HL-60/S4 (cell line): ENCODE data around the gene SLC9C1.
"Not testable (repeated sequence)": the region's sequence is repeated elsewhere in the genome, so short reads cannot be mapped to it uniquely, and the experiment has no call there.

ENCODE experiments used
- in situ Hi-C: fragments of 300-500 bp; cut with MboI; formaldehyde crosslinking; loops from 2 replicates; pipeline ENCODE4 v1.14.3; 2022; ENCODE audit warnings: low sequenced_read_pairs

The SLC9C1 gene

DNA sequence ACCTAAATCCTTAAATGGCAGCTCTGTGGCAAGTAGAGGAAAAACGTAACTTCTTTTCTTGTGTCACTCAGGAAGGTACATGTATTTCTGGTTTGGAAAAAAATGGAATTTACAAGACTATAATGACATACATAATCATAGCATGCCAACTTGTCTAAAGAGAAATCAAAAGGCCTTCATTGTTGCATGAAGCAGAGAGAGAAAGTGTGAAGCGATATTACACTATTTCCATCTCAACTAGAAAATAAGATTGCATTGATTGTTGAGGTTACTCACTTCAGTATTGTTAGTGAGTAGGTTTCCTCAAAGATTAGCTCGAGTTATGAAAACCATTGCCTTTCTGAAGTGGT, 93.7 kb downstream of the SLC9C1 start:
- in situ Hi-C loops, result no loop called here

DNA sequence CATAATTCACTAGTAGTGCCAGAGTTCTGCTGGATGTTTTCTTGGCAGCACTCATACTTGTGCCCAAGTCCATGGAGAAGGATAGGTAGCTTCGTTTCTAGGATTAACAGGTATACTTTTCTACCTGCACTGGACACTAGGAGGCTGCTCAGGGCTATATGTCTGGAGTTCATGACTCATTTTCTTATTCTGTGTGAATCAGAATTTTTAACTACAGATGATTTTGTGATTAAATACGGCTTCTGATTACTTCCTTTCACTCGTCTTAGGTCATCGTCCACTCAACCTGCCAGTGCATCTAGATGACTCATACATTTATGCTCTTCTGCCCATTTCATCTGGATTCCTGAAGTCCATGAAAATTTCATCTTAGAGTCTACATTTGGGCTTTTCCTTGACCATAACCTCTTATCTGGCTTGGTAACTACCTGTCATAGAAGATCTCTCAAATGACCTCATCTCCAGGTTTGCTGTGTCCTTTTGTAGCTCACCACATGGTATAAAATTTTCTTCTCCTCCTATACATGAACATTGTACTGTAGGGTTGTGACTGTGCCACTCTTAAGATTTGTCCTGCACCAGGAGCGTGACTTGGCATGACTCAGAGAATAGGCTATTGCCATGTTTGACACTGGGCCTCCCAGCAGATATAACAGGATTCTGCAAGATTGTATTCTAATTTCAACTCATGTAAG, 94.2 kb downstream of the SLC9C1 start:
- in situ Hi-C loops, result no loop called here

DNA sequence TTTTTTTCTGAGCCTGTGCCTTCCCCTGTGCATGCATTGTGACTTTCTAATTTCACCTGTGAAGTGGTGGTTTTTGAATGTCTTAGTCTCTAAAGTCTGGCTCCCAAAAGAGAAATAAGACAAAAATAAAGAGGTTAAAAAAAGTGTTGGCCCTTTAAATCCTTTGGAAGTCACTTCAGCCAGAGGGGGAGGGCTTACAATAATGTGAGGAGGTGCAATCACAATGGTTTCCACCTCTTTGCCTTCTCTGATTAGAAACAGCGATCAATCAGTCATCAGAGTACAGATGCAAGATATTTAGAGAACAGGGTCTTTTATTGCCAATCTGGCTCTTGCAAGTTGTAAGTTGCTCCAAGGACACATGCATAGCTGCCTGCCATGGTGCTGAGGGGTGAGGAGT, 96.9 kb downstream of the SLC9C1 start:
- in situ Hi-C loops, result no loop called here

DNA sequence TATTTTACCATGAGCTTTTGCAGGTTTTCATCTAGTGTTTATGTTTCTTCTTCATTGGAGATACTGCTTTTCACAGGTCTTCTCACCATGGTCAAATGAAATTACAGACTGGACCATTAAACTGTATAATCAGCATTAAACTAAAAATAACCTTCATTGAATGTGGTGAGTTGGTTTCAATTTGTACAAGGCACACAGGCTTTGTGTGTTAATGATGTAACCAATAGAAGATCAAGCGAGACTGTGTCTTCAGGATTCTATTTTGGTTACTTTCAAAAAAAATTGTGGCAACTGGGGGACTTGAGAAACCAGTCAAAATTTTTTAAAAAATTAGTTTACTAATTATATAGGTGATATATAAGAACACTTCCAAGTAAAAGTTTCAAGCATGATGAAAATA, 106.7 kb downstream of the SLC9C1 start:
- in situ Hi-C loops, result no loop called here

DNA sequence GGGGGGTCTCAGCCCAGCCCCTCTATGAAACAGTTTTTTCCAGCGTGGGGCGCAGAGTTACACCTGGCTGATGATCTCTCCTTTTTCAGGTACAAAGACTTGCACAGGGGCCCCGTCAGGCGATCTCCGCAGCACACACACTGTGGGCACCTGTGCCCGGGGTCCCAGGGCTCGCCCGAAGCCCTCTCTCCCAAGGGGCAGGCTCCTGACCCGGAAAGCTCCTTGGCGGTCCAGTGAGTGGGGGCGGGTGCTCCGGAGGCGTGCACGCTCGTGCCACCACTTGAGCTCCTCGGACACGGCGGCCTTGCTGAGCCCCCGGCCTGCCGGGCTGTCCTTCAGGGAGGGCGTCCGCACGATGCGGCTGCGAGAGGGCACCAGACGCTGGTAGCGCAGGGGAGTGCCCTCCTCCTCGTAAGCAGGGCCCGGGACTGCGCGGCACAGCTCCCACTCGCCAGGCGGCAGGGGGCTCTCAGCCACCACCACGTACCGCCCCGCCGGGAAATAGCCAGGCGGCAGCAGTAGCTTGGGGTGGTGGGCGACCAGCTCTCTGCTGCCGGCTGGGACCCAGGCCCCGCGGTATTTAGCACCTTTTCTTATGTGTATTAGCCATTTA, 108.5 kb downstream of the SLC9C1 start:
- in situ Hi-C loops, result not testable (repeated sequence)

DNA sequence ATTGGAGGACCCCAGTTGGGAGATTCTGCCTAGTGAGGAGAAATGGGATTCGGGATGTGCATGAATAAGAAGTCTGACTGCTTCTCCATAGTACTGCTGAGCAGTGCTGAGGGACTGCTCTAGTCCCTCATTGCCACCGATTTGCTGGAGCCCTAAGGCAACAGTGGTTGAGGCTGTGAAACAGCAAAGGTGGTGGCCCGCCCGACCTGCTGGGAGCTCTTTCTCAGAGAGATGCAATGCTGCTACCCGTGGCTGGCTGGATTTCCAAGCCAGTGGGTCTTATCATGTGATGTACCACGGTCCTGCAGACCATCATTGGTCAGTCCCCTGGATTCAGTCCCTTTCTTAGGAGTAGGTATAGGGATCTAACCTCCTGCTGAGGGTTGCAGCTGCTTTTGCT, 118.4 kb downstream of the SLC9C1 start:
- in situ Hi-C loops, result no loop called here

DNA sequence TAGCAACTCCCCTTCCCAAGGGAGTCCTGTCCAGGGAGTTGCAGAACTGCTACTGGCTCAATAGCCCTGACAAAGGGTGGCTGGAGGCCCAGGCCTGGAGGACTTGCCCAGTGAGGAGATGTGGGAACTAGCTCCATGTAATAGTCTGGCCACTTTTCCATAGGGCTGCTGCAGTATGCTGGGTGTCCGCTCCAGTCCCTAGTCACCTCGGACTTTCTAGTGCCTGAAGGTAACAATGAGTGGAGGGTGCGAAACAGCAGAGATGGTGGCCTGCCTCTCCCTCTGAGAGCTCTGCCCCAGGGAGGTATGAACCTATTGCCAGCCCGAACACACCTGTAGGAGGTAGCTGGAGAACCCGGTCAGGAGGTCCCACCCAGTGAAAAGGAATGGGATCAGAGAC, 119.0 kb downstream of the SLC9C1 start:
- in situ Hi-C loops, result no loop called here

DNA sequence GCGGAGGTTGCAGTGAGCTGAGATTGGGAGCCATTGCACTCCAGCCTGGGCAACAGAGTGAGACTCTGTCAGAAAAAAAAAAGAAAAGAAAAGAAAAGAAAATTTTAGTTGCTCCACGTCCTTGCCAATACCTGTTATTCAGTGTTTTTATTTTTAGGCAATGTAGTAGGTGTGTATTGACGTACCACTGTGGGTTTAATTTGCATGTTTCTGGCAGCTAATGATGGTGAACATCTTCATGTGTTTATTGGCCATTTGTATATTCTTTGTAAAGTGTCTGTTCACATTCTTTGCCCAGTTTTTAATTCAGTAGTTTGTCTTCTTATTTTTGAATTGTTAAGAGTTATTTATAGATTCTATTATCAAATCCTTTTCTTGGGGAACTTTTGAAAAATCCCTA, 122.9 kb downstream of the SLC9C1 start:
- in situ Hi-C loops, result no loop called here

DNA sequence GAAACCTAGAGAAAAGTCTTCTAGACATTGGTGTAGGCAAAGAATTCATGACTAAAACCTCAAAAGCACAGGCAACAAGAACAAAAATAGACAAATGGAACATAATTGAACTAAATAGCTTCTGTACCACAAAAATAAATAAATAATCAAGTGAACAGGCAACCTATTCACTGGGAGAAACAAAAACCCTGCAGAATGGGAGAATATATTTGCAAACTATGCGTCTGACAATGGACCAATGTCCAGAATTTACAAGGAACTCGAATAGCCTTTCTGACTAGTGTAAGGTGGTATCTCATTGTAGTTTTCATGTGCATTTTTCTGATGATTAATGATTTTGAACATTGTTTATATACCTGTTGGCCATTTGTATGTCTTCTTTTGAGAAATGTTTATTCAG, 124.0 kb downstream of the SLC9C1 start:
- in situ Hi-C loops, result no loop called here

DNA sequence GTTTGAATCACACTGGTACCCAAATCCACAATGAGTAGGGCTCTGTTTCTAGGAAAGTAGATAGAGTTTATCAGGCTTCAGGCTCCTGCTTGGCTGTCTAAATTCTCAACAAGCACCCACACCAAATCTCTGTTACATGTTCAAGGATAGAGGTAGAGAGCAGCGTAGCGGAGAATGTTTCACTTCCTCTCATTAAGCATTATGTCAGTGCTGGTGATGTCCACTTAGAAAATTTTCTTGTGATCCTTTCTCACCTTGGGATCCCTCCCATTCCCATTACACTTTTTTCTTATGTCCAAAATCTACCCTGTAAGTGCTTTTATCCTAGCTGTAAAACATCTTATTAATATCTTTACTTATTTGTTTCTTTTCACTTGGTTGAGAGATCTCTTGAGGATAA, 126.3 kb downstream of the SLC9C1 start:
- in situ Hi-C loops, result no loop called here

DNA sequence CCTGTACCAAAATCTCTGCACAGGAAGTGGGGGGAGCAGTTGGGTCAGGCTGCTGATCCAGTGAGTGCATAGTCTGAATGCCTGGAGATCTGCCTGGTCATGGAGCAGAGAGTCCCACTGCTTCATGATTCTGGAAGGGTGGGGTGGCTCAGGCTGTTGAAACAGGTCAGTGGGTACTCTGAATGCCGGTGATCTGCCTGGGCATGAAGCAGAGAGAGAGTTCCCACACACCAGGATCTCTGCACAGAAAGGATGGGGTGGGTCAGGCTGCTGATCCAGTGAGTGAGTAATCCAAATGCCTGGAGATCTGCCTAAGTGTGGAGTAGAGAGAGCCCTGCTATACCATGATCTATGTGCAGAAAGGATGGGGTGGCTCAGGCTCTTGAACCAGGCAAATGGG, 144.9 kb downstream of the SLC9C1 start:
- in situ Hi-C loops, result no loop called here

DNA sequence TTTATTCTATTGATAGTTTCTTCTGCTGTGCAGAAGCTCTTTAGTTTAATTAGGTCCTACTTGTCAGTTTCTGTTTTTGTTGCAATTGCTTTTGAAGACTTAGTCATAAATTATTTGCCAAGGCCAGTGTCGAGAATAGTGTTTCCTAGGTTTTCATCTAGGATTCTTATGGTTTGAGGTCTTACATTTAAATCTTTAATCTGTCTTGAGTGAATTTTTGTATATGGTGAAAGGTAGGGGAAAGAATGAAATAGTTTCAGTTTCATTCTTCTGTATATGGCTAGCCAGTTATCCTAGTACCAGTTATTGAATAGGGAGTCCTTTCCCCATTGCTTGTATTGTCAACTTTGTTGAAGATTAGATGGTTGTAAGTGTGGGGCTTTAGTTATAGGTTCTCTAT, 150.3 kb downstream of the SLC9C1 start:
- in situ Hi-C loops, result no loop called here

DNA sequence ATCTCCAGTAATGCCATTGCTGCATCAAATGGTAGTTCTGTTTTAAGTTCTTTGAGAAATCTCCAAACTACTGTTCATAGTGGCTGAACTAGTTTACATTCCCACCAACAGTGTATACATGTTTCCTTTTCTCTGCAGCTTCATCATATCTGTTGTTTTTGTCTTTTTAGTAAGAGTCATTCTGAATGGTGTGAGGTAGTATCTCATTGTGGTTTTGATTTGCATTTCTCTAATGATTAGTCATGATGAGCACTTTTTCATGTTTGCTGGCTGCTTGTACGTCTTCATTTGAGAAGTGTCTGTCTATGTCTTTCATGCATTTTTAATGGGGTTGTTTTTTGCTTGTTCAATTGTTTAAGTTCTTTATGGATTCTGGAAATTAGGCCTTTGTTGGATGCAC, 150.8 kb downstream of the SLC9C1 start:
- in situ Hi-C loops, result no loop called here

DNA sequence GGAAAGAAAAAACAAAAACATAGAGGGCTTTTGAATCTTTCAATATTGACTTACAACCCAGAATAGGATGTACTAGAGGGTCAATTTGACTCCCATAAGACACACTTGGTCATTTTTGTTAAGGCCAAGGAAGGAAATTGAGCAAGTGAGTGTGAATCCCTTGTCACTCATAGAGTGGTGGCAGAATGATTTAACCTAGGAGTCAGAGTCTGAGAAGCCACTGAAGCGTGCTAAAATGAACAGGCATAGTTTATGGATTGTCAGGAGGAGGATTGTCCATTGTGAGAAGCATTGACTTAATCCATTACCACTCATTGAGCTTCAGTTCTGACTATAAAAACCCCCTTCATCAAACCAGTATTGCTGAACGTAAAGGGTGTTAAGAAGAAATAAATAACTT, 152.7 kb downstream of the SLC9C1 start:
- in situ Hi-C loops, result no loop called here

DNA sequence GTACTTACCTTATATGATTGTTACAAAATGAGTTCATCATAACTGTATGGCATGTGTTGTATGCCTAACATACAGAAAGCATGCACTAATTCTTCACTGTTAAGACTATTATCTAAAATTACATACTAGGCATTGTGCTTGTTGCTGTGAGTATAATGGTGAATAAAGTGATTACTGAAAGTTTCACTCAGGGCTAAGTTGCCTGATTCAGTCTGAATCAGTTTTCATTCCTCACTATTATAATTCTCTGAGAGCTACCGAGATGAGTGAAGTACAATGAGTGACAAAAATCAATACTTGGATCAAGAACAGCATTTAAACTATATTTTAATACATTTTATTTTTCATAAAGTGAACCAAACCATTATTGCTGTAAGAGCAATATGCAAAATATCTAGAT, 153.4 kb downstream of the SLC9C1 start:
- in situ Hi-C loops, result no loop called here

DNA sequence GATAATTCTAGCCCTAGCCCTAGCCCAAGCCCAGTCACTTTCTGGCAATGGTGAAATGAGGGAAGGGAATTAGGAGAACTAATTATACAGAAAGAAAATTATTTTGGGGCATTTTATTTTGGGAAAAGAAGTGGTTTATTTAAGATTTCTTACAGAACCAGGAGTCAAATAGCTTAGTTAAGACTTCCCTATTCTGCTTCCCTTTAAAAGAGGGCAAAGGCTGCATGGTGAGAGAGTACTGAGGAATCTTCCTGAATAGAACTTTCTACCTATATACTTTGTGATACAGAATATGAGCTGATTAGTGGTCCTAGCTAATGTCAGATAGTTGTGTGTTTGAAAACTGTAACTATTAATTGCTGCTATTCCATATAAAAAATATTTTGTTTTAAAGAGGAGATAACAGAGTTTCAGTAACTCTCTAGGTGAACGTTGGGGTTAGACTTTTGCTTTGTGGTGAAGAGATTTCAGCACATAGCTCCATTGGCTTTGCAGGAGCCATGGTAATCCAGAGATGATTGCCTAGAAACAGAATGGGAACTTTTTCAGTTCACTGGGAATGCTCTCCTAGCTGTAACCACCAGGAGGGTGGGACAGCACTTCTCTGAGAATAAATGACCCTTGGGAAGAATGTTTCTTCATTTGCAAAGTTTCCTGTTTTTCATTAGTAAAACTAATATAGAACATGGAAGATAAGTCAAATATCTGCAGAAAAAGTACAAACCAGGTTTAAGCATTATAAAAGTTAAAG, 155.6 kb downstream of the SLC9C1 start:
- in situ Hi-C loops, result no loop called here

DNA sequence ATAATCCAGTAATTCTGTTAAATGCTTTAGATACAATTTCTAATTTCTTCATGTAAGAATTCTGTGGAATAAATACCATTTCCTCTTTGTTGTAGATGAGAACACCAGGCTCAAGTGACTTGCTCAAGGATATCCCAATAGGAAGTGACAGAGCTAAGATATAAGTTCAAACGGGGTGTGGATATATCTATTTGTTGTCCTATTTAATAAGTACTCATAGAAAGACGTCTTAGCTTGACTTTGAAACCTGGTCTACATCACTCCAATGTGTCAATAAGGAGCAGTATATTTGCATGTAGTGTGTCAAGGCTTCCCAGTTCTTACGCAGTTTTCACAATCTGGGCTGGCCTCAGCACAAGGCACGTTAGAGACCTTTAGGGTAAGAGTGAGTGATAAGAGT, 156.2 kb downstream of the SLC9C1 start:
- in situ Hi-C loops, result no loop called here

DNA sequence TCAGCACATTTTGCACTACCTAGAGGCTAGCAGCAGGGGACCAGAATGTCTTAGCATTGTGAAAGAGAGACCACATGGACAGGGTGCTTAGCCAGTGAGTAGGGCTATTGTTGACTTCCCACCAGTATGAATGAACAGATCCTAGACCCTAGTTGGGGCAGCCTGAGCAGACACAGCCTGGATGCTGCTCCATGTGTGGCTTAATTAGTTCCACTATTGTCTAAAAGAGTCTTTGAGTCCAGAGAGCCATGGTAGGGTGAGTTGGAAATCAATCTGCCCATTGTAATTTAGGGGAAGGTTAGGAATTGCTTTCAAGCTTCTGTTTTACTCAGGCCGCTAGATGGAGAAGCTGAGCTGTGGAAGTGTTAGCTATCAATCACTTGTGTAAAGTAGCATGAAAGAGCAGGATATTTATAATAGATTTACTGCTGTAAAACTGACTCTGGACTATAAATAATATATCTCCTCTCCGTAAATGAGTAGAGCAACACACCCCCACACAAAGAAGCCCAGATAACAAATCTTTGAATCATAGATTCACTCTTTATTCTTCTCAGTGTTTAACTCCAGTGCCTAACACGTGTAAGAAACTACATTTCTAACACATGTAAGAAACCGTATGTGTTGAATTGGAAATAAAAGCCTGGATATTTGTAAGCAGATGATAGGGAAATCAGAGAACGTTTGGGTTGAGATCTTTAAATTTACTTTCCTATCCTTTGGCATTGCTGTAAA, 156.9 kb downstream of the SLC9C1 start:
- in situ Hi-C loops, result no loop called here

DNA sequence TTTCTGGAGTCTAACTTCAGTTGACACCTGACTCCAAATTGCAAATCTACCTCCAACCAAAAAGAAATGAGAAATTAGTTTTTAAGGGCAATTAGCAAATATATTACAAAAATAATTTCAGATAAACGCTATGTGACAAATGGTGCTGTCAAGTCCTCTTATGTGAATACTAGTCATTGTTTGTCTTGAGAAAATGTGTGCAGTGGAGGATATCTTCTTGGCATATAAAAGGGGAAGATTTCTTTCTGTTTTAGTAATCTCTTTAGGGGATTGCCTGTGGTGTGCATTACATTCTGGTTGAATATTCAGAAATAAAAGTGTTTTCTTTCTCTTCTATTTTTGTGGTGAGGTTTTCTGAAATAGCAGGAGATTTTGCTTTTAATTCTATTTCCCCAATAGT, 158.0 kb downstream of the SLC9C1 start:
- in situ Hi-C loops, result no loop called here

DNA sequence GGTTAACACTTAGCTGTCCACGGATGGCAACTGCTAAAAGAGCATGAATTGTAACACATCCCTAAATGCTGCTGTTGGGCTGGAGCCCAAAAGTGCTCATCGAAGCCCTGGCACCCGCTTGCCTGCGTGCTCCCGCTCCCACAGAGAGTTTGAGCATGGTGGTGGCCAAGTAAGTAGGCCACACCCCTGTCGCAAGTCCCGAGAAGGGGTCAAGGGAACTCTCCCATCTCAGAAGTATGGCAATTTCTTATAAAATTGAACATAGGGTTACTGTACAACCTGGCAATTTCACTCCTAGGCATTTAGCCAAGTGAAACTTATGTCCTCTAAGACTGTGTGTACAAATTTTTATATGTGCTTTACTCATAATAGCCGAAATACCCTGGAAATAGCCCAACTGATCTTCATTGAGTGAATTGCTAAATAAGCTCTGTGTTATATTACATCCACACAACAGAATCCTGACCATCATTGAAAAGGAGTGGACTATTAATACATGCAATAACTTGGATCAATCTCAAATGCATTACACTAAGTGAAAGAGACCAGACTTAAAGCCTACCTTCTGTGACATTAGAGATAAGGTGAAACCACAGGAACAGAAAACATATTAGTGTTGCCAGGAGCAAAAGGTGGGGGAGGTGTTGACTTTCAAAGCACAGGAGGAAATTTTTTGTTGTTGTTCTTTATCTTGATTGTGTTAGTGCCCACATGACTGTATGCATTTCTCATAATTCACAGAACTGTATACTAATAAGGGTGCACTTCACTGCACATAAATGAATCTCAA, 159.5 kb downstream of the SLC9C1 start:
- in situ Hi-C loops, result no loop called here
